ENCODE measurements around the gene IFT88. TPM values are rescaled to one million over a fixed set of nuclear protein-coding genes. Genes with fewer than 3 reads are reported as not detected.

IFT88 gene
- total and polyA plus RNA-seq, 2 of the 8 experiments (the other 6 are each of a cell fraction or from before 2014, with no cell fraction given): 1.7 to 5.8 TPM

- no peak for TF ChIP-seq ATF3 (IDR thresholded peaks at IDR 0.05; ENCODE audit: insufficient read depth, low read depth, low read length)
- TF ChIP-seq ATF2 (IDR thresholded peaks at IDR 0.05; ENCODE audit: low read length): no peak
- no peak for TF ChIP-seq MAFK (IDR thresholded peaks at IDR 0.05; ENCODE audit: low read depth, low read length)
- no peak for TF ChIP-seq GABPA (IDR thresholded peaks at IDR 0.05; ENCODE audit: borderline replicate concordance, insufficient read depth, low read length)
- no peak for TF ChIP-seq SIN3A (conservative IDR thresholded peaks at IDR 0.05 in 1 of 2, IDR thresholded peaks at IDR 0.05 in 1 of 2; ENCODE audit: low read depth in 1 of 2, low read length in 2 of 2)
- TF ChIP-seq SIRT6 (IDR thresholded peaks at IDR 0.05; ENCODE audit: low read length): no peak
- no peak for TF ChIP-seq CEBPB (IDR thresholded peaks at IDR 0.05; ENCODE audit: low read depth, low read length)
- TF ChIP-seq CTBP2 (IDR thresholded peaks at IDR 0.05; ENCODE audit: borderline replicate concordance, insufficient read depth, insufficient read length, low read length): no peak
- no peak for TF ChIP-seq SP2 (IDR thresholded peaks at IDR 0.05; ENCODE audit: low read length)
These were observed 66.8 kb downstream of the IFT88 start (continued) for GRCh38 chr13:20633802-20634201.

Data from H1 (cell line).